ENCODE measurements around the gene ZNF736.
"Not testable (repeated sequence)": the region's sequence is repeated elsewhere in the genome, so short reads cannot be mapped to it uniquely, and the experiment has no call there.

ZNF736 gene

DNA sequence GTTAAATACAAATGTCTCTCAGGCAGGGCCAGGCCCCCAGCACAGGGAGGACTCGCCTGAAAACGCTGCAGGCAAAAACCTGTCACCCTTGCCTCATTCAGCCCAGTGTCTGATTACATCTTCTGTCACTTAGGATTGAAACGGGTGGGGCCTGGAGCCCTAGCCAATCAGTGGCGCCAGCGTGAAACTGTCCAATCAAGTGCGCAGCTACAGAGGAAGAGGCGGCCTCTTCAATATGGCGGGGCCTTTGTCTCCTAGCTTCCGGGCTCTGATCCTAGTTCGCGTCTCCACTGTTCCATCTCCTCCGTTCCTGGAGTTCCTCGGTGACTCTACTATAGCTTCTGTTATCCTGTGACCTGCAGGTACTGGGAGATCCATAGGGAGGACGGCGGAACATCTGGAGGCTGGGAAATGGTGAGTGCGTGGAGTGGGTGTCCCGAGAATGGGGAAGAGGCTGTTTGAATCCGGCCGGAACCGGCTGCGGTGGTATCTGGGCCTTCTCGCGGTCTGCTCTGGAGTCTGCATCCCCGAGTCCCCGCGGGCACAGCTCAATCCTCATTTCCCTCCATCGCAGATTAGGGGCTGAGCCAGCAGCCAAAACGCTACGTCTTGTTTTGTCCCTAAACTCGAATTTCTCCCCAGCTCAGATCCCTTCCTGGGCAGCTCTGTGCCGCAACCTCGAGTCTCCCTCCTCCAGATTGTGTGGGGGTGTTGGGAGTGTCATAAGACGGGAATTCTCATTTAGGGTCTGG, at the start of gene ZNF736:
ZNF736 (plus strand) TSS at position 222 of the 752 bp plus-strand sequence; CDS start at position 412, 190 bp downstream.
- peak; percentile 40 for DNase-seq

DNA sequence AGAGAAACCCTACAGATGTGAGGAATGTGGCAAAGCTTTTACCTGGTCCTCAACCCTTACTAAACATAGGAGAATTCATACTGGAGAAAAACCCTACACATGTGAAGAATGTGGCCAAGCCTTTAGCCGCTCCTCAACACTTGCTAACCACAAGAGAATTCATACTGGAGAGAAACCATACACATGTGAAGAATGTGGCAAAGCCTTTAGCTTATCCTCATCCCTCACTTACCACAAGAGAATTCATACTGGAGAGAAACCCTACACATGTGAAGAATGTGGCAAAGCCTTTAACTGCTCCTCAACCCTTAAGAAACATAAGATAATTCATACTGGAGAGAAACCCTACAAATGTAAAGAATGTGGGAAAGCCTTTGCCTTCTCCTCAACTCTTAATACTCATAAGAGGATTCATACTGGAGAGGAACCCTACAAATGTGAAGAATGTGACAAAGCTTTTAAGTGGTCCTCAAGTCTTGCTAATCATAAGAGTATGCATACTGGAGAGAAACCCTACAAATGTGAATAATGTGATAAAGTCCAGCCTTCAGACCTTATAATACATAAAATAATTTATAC, 47.3 kb upstream of the ZNF736 start:
- DNase-seq: no peak

DNA sequence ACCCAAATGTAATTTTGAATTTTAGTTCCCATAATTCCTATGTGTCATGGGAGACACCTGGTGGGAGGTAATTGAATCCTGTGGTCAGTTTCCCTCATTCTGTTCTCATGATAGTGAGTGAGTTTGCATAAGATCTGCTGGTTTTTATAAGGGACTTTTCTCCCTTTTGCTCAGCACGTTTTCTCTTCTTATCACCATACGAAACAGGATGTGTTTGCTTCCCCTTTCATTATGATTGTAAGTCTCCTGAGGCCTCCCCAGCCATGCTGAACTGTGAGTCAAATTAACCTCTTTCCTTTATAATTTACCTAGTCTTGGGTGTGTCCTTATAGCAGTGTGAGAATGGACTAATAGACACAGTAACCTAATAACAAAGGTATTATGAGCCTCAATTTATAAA, 36.1 kb upstream of the ZNF736 start:
- no peak for DNase-seq

DNA sequence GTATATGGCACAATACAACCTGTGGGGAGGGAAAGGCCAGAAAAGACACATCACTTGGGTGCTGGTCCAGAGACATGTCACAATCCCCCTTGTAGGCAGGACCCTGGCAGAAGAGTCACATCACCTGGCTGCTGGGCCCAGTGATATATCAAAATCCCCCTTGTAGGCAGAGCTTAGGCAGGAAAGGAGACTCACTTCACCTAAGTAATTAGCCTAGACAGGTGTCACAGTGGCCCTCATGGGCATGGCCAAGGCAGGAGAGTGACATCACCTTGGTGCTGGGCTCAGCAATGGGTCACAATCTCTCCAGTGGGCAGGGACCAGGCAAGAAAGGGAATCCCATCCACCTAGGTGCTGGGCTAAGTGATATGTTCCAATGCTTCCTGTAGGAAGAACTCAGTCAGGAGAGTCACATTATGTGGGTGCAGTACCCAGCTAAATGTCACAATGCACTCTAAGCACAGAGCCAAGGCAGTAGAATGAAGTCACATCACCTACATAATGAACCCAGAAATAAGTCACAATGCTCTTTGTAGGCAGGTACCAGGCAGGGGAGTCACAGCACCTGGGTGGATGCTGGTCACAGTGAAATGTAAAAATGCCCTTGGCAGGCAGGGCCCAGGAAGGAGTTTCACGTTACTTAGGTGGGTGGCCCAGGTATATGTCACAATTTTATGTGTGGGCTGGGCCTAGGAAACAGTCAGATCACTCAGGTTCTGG, 18.9 kb upstream of the ZNF736 start:
- DNase-seq: no peak

DNA sequence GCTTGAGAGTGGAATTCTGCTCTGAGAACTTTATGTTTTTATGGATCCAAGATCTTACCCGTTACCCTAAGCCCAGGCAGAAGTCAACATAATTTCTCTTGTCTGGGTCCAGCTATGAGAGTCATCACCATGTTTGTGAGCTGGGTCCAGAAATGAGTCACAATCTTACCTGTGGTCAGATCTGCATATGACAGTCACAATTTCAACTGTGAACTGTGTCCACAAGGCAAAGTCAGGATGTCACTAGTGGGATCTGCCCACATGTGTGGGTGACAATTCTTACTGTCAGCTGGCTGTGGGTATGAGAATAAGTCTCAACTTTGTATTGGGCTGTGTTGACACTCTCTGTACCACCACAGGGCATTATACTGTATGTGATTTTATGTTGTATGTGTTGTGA, 16.3 kb upstream of the ZNF736 start:
- not testable (repeated sequence) for DNase-seq

DNA sequence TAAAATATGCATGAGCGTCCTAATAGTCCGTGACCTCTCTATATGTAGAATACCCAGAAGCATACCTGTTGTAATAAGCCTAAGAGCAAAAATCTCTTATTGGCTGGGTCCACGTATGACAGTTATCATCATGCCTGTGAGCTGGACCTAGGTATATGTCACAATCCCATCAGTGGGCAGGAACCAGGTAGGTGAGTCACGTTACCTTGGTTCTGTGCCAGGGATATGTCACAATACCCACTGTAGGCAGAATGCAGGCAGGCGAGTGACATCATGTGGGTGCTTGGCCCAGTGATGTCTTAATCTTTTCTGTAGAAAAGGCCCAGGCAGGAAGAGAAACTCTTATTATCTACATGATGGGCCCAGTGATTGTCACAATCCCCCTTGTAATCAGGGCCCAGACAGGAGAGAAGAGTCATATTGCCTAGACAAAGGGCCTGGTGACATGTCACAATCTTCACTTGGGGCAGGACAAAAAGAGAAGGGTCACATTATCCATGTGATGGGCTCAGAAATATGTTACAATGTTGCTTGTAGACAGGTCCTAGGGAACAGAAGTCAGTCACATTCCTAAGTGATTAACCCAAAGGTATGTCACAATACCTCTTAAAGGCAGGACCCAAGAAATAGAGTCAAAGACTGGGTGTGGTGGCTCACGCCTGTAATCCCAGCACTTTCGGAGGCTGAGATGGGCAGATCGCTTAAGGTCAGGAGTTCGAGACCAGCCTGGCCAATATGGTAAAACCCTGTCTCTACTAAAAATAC, 12.9 kb upstream of the ZNF736 start:
- DNase-seq: no peak

DNA sequence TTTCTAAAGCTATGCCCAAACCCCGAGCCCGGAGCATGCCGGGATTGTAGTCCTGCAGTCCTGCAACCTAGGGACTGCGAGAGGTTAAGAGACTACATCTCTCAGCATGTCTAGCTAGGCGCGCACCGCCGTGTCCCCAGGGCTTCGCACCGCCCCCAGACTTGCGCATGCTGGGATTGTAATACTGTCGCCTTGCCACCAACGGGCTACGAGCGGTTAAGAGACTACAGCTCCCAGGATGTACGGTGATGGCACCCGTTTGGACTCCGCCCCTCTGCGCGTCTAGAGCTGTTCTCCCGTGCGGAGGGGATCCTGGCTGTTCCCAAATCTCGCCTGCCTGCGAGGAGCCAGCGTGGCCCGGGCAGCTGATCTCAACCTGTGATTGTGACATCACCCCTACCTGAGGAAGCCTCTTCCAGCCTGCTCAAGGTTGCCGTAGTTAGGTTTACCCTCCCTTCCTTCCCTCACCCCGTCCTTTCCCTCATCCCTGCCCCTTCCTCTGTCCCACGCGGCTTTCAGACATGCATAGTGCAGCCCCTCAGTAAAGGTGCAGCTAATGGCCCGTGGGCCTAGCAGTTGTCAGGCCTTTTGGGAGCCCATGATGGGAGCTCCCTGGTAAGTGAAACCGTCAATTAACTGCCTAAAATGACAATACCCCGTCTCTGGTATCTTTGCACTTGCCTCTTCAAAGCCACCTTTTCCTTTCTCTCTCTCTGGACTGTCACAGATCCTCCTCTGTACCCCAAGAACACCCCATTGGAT, 6.3 kb upstream of the ZNF736 start:
- DNase-seq: peak; percentile 11

DNA sequence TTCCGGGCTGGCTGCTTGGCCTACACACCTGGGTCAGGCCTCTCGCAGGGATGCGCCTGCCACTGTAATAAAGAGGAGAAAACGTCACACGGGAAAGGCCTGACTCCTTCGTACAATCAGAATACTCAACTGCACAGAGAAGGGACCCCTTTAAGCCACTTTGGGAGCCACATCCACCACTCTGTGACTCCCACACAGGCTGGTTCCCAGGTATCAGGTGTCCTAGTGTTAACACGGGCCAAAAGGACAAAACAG, 5.8 kb upstream of the ZNF736 start:
- no peak for DNase-seq

DNA sequence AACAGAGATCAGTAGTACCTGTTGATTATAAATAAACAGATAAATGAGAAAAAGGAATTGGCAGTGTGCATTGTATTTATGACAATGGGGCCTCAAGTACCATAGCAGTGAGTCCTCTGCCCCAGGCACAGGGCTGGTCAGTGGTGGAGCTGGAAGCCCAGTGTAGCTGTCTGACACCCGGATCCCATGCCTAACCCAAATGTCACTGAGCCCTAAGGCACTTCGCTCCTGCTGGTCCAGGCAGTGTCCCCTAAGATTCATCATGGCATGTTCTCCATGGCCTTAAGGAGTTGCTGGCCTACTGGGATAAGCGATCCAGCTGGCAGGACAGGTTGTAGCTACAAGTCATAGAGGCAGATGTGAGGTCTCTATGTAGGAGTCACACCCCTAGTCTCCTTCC, 3.3 kb upstream of the ZNF736 start:
- no peak for DNase-seq

DNA sequence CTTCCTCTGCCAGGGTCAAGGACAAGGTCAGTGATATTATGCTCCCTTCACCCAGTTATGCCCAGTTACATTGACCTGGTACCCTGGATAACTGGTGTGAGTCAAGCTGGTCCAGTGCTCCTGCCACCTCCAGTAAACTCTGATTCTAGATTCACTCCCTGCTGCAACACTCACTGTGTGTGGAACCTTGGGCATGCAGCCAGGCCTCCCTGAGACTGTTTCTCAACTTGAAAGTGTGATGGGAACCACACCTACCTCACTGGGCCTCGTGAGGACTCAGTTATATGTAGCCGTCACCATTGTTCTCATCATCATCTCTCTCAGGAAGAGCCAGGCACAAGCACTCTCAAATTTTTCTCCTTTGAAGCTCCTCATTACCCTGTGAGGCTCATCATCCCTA, 935 bp upstream of the ZNF736 start:
- no peak for DNase-seq

DNA sequence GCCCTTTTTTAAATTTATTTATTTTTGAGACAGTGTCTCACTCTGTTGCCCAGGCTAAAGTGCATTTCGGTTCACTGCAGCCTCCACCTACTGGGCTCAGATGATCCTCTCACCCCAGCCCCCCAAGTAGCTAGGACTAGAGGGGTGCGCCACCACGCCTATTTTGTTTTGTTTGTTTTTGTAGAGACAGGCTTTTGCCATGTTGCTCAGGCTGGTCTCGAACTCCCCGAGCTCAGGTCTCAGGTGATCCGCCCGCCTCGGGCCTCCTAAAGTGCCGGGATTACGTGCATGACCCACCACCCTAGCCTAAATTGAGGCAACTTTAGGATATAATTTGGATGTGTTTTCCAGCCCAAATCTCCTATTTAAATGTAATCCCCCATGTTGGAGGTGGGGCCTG, 805 bp downstream of the ZNF736 start:
- no peak for DNase-seq

DNA sequence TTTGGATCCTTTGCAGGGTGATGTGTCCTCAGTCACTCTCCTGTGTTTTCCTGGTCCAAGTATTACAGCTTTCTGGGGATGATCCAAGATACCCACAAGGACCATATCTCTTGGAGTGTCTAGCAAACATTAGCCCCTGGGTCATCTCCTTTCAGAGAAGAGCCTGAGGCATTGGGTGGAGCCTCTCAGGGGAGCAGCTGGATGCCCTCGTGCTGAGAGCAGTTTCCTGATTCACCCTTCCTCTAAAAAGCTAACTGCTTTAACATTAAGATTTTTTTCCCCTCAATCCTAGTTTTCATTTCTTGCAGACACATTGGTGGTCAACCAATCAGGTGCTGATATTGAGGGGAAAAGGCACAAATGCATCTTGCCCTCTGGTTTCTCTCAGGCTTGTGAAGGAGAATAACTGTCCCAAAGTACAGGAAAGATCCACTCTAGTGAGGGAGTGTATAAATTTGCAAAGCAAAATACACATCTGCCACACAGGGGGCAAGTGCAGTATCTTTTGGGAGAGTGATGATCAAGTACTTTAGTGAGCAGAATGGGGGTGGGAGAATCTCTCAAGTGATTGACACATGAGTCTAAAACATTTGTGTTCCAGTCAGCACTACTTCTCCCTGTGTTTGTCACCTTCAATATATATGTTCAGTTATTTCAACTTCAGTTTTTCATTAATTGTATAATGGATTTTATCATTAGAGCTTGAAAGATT, 2.4 kb downstream of the ZNF736 start:
- DNase-seq: not testable (repeated sequence)

DNA sequence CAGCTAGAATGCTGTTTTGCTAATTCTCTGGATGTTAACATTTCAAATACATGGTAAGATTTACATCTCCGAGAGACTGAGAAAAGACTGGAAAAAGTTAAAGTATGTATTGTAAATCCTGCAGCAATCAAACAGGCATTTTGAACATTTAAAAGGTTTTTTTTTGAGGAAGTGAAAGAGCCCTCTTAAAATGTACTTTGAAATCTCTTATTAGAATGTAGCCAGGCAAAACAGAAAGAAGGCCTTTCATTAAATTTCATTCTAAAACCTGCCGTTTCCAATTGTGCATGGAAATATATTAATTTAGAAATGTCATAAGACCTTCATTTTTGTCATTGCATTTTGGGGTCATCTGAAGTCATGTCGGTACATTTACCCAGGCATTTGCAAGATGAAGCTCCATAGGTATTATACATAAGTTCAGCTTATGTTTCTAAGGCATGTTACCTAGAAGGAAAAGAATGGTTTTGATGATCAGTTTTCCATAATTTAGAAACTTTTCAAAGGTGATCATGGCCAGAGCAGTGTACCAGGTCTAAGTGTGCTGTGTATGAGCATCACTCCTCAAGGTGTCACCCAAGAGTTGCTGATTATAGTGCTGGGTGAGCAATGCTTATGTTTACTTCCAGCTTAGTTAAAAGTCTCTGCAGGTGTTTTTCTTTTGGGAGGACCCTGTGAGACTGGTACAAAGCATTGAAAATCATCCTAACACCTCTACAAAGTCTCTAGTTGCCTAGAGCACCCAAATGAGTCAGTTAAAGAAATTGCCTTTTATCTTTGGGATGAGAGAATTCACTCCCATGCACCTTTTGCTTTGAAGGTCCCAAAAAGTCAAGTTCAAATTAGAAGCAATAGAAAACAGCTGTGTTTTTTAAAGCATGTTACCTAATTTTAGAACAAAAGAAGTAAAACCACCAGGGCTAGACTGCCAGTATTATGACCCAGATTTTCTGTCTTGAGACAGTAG, 7.1 kb downstream of the ZNF736 start:
- no peak for DNase-seq

DNA sequence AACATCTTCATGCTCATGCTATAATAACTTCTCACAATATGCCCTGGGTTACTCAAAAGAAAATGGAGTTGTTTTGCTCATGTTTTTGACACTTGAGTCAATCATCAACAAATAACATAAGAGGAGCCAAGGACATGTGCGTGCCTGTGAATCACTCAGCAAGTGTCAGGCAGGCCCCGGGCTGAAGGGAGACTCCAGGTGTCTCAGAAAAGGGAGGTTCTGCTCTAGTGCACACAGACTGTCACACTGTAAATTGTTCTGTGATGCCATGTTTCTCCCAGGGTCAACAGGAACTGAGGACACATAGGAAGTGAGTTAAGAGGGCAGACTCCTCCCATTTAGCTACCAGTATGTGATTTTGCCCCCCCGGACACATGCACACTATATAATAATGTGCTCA, 10.4 kb downstream of the ZNF736 start:
- DNase-seq: not testable (repeated sequence)

DNA sequence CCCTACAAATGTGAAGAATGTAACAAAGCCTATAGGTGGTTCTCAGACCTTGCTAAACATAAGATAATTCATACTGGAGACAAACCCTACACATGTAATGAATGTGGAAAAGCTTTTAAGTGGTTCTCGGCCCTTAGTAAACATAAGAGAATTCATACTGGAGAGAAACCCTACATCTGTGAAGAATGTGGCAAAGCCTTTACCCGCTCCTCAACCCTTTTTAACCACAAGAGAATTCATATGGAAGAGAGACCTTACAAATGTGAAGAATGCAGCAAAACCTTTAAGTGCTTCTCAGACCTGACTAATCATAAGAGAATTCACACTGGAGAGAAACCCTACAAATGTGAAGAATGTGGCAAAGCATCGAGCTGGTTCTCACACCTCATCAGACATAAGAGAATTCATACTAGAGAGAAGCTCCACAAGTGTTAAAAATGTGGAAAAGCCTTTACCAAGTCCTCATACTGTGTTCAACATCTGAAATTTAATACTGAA, 35.0 kb downstream of the ZNF736 start:
- DNase-seq: not testable (repeated sequence)

DNA sequence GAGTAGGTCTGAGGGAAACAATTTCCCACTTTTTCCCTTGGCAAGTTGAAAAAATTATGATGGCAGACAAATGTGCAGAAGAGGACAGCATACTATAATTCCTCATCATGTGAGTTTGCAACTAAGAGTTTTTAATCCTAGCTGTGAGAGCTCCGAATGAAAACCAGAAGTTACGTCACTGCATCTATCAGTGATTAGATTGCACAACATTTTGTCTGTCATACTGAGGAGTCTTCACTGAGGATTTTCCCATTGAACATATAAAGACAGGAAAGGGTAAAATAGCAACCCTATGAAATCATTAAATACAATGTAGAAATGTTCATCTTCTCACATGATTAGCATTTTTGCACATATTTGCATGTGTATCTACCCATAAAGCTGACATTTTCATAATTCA, 45.8 kb downstream of the ZNF736 start:
- no peak for DNase-seq

DNA sequence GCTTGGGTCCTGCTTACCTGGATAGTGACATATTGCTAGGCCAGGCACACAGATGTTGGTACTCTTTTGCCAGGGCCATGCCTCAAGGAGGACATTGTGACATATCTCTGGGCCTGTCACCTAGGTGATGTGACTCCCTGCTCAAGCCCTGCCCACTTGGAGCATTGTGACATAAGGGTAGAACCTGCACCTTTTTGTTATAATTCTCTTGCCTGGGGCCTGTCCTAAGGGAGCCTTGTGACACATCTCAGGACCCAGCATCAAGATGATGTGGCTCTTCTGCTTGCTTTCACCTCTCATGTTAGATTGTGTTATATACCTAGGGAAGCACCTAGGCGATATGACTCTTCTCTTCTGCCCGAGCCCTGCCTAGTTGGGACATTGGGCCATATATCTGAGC, 57.4 kb downstream of the ZNF736 start:
- no peak for DNase-seq

DNA sequence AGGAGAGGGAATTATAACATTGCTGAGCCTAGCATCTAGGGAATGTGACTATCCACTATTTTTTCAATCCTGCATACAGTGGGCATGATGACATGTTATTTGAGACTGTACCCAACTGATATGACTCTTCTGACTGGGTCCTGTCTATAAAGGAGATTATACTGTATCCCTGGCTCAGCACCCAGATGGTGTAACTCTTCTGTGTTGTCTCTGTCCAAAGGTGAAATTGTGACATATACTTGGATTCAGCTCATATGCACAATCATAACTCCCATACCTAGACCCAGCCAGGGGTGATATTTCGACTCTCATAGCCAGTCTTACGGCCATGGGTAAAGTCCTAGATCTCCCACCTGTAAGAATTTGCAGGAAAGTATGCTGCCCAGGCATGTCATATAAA, 59.3 kb downstream of the ZNF736 start:
- no peak for DNase-seq

DNA sequence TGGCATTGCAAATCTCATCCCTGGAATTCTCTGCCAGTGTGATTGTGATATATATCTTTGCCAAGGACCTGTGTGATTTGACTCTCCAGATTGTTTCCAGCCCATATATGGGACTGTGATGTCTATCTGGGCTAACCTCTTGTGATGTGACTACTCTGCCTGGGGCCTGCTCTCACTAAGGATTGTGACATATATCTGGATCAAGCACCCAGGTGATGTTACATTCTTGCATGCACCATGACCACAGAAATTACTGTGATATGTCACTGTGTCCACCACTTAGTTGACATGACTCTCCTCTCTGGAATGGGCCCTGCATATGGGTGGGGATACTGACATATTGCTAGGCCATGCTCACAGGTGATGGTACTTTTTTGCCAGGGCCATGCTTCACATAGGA, 86.6 kb downstream of the ZNF736 start:
- no peak for DNase-seq
